NCI-H82 treated with DMSO at 0.1 percent for 48 hours (cell line): ENCODE data around the gene HCN4.

Experiments
- DNase-seq: peaks from one replicate; lab custom pipeline; 2025; ENCODE audit not compliant: unreplicated experiment; lab: John Stamatoyannopoulos, UW

HCN4 gene

DNA sequence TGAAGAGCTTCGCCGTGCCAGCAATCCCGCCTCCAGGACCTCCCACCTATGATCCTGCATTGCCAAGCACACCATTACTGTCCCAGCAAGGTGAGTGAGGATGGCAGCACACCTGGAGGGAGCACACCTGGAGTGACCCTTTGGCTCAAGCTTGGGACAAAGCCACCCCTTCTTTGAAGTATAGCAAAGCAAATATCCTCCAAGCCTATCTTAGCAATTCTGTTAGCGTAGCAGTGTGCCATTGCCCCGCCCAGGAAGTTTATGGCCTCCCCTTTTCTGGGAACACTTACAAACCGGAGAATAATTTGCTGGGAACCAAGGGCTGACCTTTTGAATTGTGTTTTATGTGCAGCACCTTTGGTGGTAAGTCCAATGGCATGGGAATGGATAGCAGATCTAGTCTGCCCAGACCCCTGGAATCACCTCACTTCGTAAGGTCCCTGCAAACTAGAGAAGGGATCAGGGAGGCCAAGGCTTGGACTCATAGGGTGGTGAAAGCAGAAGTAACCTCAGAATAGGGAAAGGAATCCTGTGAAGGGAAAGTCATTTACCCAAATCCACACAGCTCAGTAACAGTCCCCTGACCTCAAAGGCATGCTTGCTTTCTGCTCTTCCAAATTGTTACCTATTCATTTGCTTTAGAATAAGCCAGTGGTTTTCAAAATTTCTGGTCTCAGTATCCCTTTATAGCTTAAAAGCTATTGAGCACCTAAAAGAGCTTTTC lies 70.1 kb downstream of the HCN4 start:
- DNase-seq = no peak

DNA sequence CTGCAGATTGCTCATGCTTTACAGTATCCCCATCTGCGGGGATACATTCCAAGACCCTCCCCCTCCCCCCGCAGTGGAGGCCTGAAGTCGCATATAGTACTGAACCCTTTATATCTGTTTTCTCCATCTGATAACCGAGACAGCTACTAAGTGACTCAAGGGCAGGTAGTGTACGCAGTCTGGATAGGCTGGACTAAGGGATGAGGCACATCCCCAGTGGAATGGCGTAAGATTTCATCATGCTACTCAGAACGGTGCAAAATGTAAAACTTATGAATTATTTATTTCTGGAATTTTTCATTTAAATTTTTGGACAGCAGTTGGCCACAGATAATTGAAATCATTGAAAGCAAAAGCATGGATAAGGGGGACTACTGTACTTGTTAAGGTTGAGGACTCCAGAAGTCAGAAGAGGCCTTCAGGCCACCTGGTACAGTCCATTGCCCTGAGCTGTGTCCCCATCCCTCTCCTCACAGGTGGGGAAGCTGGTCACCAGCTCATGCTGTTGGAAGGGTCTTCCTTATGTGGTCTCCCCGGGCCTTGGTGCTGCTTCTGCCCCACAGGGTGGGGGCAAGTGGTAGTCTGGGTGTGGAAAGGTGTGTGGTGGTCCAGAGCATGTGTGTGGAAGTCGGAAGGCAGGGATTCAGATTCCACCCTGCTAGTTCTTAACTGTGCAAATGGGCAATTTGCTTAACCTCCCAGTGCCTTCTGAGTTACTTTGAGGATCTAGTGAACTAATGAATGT lies 72.0 kb downstream of the HCN4 start:
- DNase-seq = no peak

DNA sequence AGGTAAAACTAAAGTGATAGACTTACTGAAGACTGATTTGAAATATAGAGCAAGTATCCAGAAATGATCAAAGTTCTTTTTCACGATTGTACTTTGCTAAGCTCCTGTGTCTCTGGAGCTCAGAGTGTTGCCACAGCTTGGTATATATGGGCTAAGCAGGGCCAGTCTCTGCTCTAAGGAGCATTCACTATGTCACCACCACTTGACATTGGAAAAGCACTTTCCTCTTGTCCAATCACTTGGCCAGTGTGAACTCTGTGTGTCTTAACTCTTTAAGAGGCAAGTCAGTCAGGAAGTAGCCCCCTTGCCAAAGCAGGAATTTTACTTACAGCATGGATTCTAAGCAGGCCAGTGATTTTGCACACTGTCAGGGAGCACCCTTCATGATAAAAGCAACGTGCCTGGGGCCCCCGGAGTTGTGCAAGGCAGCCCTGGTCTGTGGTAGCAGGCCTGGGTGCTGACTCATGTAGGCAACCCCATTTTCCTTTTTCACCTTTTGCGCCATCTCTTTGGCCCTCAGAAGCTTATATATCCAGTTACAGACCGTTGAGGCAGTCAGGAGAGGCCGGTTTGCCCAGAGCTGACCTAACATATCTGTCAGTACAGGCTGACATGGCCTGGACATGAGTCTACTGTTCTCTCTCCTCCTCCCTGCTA lies 73.0 kb downstream of the HCN4 start:
- DNase-seq = no peak

DNA sequence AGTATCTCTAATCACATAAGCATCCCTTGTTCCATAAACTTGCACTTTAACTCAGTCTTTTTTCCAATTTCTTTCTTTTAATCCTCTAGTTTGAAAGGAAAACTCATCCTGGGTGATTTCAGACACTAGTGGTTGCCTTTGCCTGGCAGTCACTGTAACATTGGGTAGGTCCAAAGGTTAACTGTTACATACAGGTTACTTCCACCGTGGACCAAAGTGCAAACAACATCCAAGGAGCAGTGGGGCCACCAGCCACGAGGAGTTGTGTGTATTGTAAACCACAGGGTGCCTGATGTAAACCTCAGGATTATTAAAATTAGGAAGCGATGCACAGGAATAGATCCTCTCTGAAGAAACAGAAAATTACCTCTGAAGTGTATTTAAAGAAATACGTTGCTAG lies 75.0 kb downstream of the HCN4 start:
- no peak for DNase-seq

DNA sequence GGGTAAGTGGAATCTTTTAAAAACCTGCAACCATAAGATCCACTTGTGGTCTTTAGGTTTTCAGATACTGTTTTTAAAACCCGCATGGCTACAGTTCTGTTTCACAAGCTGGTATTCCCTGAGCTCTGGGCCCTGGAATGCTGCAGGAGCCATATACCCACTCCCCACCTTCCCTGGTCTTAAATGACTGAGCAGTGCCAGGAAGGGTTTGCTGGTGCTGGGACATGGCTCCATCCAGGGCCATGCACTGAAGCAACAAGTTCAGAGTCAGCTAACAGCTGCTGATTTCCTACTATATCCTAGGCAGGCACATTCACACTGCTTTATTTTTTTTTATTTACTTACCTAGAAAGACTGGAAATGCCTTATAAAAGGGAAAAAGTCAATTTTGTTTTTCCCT lies 77.3 kb downstream of the HCN4 start:
- DNase-seq = no peak

DNA sequence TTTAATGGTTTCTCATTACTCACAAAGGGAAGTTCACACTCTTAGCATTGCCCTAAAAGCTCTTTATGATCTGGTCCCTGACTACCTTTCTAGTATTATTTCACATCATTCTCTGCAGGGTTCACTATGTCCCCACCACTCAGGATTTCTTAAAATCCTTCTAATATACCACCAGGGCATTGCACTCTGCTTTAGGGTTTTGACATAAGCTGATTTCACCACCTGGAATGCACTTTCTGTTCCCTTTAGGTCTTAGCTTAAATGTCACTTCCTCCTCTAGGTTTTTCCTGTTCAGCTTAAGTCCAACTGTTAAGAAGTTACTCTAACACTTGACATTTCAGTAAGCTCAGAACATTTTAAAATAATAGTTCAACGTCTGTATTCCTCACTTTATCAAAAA lies 81.7 kb downstream of the HCN4 start:
- no peak for DNase-seq

DNA sequence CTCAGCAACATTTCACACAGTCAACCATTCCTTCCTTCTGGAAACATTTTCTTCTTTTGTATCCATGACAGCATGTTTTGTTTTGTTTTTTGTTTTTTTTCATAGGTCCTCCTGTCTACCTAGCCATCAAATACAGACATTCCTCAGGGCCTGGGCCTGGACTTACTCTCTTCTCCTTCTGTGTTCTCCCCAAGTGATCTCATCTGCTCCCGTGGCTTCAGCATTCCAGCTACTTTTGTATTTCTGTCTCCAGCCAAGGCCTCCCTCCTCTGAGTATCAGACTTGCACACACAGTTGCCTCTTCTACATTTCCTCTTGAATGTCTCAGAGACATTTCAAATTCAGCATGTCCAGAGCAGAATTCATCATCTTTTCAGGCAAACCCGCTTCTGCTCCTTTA lies 82.4 kb downstream of the HCN4 start:
- DNase-seq = no peak

DNA sequence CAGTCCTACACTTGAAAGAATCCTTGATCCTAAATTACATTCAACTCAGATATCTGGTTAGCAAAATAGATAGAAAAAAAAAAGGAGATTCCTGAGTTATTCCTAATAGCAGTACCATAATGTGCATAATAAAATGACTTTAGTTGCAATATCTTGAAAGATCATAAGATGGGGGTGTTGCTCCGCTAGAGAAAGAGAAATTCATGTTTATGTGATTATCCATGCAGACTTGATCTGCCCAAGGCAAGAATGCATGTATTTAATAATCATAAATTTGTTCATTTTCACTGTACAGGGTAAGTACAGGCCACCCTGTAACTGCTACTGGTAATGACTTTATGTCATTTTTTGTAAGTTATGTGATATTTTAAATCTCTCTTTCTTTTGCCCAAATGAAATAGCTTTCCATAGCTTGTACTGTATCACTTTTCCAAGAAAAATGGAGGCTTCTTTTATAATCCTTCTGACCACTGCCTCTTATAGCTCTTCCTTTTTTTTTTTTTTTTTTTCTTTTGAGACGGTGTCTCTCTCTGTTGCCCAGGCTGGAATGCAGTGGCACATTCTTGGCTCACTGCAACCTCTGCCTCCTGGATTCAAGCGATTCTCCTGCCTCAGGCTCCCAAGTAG lies 84.6 kb downstream of the HCN4 start:
- no peak for DNase-seq

DNA sequence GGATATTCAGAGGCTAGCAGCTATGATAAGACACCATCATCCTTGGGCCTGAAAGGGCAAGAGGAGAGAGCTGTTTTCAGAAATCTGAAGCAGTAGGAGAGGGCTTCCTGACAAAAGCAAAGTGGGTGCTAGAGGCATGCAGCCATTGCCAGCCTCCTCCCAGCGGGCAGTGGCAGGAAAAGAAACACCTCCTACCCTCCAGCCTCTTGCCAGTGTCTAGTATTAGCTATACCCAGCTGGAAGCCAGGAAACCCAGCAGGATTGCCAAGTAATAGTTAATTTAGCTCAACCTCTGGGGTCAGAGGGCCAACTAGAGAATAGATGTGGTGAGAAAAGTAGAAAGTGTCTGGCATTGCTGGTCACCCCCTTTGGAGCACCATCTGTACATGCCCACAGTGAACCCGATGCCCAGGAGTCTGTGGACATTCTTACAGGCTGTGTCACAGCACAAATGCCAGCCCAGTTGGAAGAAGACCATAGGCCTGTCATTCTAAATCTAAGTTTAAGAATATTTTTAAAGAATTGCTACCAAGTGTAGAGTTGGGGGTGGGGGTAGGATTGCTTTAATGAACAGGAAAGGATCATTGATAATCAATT lies 85.3 kb downstream of the HCN4 start:
- no peak for DNase-seq

DNA sequence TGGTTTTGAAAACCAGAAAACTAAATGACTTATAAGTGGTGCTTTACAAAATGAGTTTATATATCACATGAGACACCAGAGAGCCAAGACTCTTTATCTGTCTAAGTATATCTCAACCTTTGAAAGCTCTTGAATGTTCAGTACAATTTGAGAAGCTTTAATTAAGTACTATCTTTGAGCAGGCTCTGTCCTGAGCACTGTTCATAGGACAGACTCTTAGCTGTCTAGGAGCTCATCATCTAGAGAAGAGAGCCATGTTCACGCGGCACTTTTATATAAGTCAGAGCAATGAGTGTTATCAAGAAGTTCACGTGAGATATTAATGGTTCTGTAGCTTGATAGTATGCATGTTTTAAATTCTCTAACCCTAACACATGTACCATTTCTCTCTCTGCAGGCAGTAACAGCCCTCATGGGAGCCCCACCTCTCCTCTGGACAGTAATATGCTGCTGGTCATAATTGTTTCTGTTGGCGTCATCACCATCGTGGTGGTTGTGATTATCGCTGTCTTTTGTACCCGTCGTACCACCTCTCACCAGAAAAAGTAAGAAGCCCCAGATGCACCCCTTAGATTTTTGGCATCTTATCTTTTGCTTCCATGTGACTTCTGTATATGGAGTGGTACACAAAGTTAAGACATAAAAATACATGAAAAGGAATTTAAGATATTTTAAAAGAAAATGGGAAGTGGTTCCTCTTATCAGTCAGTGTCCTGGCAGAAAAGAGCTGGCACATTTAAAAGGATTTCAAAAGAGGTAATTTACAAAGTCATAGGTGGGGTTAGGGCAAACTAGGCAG lies 86.0 kb downstream of the HCN4 start:
- no peak for DNase-seq

DNA sequence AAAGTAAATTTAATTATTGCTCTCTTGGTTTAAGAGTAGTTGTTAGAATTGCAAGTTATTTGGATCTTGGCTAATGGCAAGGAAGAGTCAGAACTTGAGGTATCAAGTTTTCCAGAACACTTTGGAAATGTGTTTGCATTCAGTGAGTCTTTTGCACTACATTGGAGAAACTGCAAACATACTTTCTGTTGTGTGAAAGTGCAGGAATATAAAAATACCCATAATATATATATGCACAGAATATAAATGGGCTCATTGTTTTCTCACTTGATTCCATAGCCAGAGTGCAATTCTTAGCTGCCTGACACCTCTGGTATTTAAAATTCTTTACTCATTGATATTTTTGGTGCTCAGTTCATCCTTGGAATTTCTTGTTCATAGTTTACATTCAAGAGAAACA lies 92.9 kb downstream of the HCN4 start:
- DNase-seq = no peak

DNA sequence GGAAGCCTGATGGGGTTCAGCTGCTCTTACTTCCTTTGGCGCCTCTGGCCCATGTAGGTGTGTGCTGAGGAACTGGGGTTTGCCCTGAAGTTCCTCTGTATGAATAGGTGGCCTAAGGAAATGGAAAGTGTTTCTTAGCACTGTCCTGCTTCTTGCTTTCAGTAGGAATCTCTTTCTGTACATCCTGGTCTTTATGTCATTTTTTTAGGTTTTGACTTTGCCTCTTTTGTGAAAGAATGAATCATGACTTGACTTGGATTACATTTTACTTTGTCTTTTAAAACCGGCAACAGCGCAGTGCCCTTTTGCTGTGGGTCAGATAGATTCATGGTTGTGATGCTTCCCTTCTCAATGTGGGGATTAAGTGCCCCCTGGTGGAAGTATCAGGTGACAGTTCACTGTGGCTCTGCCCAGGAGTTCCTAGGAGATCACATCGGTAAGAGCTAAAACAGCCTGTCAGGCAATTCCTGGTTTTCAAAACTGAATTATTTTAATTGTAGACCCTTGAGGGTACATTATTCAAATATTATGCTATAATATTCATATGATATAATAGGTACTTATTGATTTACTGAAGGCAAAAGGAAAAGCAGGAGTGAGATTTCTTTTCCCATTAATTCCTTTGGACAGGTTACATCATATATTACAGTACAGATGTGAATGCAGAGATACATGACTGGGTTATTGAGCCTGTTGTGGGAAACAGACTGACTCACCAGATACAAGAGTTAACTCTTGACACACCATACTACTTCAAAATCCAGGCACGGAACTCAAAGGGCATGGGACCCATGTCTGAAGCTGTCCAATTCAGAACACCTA lies 95.4 kb downstream of the HCN4 start:
- DNase-seq = peak; percentile 6

DNA sequence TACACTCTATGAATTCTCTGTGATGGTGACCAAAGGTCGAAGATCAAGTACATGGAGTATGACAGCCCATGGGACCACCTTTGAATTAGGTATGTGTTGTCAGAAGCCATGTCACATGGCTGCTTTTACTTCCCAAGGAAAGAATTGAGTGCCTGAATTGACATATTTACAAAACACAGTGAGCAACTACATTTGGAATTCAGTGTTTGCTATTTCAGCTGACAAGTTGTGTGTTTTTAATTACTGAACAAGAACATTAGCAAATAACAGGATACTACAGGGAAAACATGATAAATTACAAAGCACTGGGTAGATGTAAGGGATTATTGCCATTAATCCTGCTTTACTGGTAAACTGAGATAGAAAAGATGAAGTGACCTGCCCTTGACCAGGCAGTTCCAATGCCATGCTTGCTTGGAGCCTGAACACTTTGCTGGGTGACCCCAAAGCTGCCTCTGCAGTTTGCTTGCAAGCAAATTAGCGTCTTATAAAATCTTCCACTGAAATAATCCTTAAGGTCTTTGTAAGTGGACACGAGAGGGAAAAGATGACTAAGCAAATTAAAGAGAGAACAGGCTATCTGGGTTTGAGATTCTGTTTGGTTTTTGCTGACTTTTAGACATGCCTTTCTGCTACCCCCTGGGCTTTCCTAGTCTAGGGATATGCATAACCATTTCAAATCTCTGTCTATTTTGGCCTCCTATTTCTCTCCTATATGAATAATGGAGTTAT lies 98.2 kb downstream of the HCN4 start:
- DNase-seq = no peak
